GM12878 (cell line): ENCODE data around the gene EBI3. TPM values are rescaled to one million over a fixed set of nuclear protein-coding genes. Genes with fewer than 3 reads are reported as not detected.
A peak's percentile ranks its signal among the peaks of the same experiment; 100 is the strongest.

ENCODE experiments used
- ATAC-seq: fragments of 200-7000 bp; cut with Tn5 transposase; 3 replicates; pipeline ENCODE4 v1.9.1; 2020; ENCODE audit warnings: mild to moderate bottlenecking, moderate library complexity
- BruUV-seq: library from RNA; stranded (reverse); fragments of 400-500 nt; replicated peaks from 2 replicates; lab custom pipeline; 2021; lab: Mats Ljungman, UMichigan
- CTCF ChIA-PET: fragments of 300-600 bp; sonication (Branson Sonifier 250); formaldehyde crosslinking; extraction: SDS; loops from one replicate; lab custom pipeline; 2021; ENCODE audit warnings: inconsistent platforms; lab: Yijun Ruan, JAX
- POLR2A ChIA-PET: fragments of 350-600 bp; formaldehyde crosslinking; extraction: SDS; loops from one replicate; lab custom pipeline; 2021; ENCODE audit warnings: inconsistent platforms; lab: Charles Lee
- RAD21 ChIA-PET: fragments of 300-600 bp; sonication (Branson Sonifier 250); formaldehyde crosslinking; loops from one replicate; lab custom pipeline; 2023; ENCODE audit warnings: antibody characterized with exemption; ENCODE audit not compliant: unreplicated experiment; lab: Charles Lee
- SMC1A ChIA-PET: fragments of 300-600 bp; sonication (Branson Sonifier 250); formaldehyde crosslinking; loops from one replicate; lab custom pipeline; 2023; ENCODE audit not compliant: unreplicated experiment, uncharacterized antibody; lab: Charles Lee
- DNase-seq: peaks from one replicate; pipeline ENCODE4 v3.0.0-alpha.2; 2011; ENCODE audit warnings: low read depth, low spot score
- FAIRE-seq: peaks from 3 replicates; lab custom pipeline; 2011; peaks lifted over from hg19 to GRCh38; lab: Jason Lieb, UNC
- H2AFZ ChIP-seq: 2 replicates; pipeline ENCODE4 v1.6.0; 2011; ENCODE audit warnings: low read depth, low read length, control low read depth; ENCODE audit not compliant: control insufficient read depth
- H3K27ac ChIP-seq: 2 replicates; pipeline ENCODE4 v1.5.1; 2011; ENCODE audit warnings: control low read depth; ENCODE audit not compliant: control insufficient read depth, insufficient read depth
- H3K27me3 ChIP-seq, 2 experiments: replicated peaks in 1 of 2; 2 replicates each; pipeline versions ENCODE4 v1.6.0 to v1.6.1; 2011; ENCODE audit warnings: low read length in 1 of 2; ENCODE audit not compliant: control insufficient read depth in 2 of 2, insufficient read depth in 2 of 2
- H3K36me3 ChIP-seq, 2 experiments: 2 replicates each; pipeline ENCODE4 v1.5.1; 2011; ENCODE audit warnings: low read length in 1 of 2; ENCODE audit not compliant: control insufficient read depth in 2 of 2, insufficient read depth in 2 of 2
- H3K4me1 ChIP-seq: 2 replicates; pipeline ENCODE4 v1.6.1; 2011; ENCODE audit warnings: mild to moderate bottlenecking, low read length, moderate library complexity, mixed read lengths; ENCODE audit not compliant: control insufficient read depth, insufficient read depth
- H3K4me2 ChIP-seq: 2 replicates; pipeline ENCODE4 v1.6.0; 2011; ENCODE audit warnings: control low read depth; ENCODE audit not compliant: control insufficient read depth, insufficient read depth
- H3K4me3 ChIP-seq: fragments of 200-600 bp; sonication (generic); 2 replicates; pipeline ENCODE4 v1.5.1; 2016
- H3K79me2 ChIP-seq: 2 replicates; pipeline ENCODE4 v1.6.0; 2011; ENCODE audit warnings: low read length; ENCODE audit not compliant: control insufficient read depth, insufficient read depth
- H3K9ac ChIP-seq: 2 replicates; pipeline ENCODE4 v1.8.0; 2011; ENCODE audit warnings: low read length, control low read depth, mixed read lengths; ENCODE audit not compliant: control insufficient read depth, insufficient read depth
- H3K9me3 ChIP-seq: replicated peaks from 3 replicates; pipeline ENCODE4 v1.5.1; 2011; ENCODE audit warnings: mild to moderate bottlenecking, low read length; ENCODE audit not compliant: control insufficient read depth, insufficient read depth
- H4K20me1 ChIP-seq: 2 replicates; pipeline ENCODE4 v1.6.0; 2011; ENCODE audit not compliant: control insufficient read depth, insufficient read depth
- MXI1 ChIP-seq: fragments of 150-350 bp; IDR thresholded peaks from 2 replicates; pipeline ENCODE4 v1.6.1; 2011; ENCODE audit warnings: low read depth, mild to moderate bottlenecking, inconsistent platforms, low read length, improper control_type of control experiment
- NBN ChIP-seq: fragments of 450-650 bp; IDR thresholded peaks from 2 replicates; pipeline ENCODE4 v1.6.1; 2016
- PAX8 ChIP-seq: fragments of 450-650 bp; IDR thresholded peaks from 2 replicates; pipeline ENCODE4 v1.6.1; 2017; ENCODE audit warnings: mild to moderate bottlenecking, moderate library complexity
- ZNF24 ChIP-seq: fragments of 450-650 bp; IDR thresholded peaks from 2 replicates; pipeline ENCODE4 v1.6.1; 2017; ENCODE audit warnings: antibody characterized with exemption, mild to moderate bottlenecking
- whole genome bisulfite sequencing: methylation state at CpG from one replicate; pipeline ENCODE4 v1.1.6; 2016; ENCODE audit warnings: low lambda C conversion rate; ENCODE audit not compliant: insufficient replicate concordance, insufficient coverage; ENCODE audit errors: missing lambda C conversion rate; 5-methylcytosine and 5-hydroxymethylcytosine counted together
- in situ Hi-C: fragments of 300-500 bp; cut with MboI; formaldehyde crosslinking; loops from 9 replicates; pipeline ENCODE4 v1.14.3; 2018; ENCODE audit warnings: mixed read lengths
- intact Hi-C: fragments of 100-400 bp; cut with micrococcal nuclease; formaldehyde crosslinking; loops from one replicate; pipeline ENCODE4 v1.14.2; 2022; ENCODE audit not compliant: unreplicated experiment
- polyA plus RNA-seq, 11 experiments: library from polyadenylated mRNA; depleted of rRNA in 4 of 11; unstranded in 6 of 11; stranded (reverse) in 5 of 11; fragments of >200 nt; fragmentation: Nextera tagmentation in 4 of 11; fragmentation: Illumina TruSeq in 1 of 11; extraction: Ambion mirVana in 4 of 11; extraction: Trizol in 1 of 11; gene quantifications; 1 replicate in 1 of 11; 2 replicates in 10 of 11; pipeline versions ENCODE4 v1.2.1 to v1.2.3, GENCODE V29; 2011 to 2016; ENCODE audit warnings: inconsistent platforms in 2 of 11, missing spikeins in 2 of 11, low read depth in 1 of 11
- total RNA-seq, 4 experiments: library from RNA; depleted of rRNA in 3 of 4; stranded (reverse); fragments of >200 nt in 3 of 4; fragmentation: Illumina TruSeq in 1 of 4; extraction: Trizol in 1 of 4; gene quantifications; 2 replicates each; pipeline versions ENCODE4 v1.2.1 to v1.2.3, GENCODE V29; 2013 to 2021
- TF ChIP-seq, protein P1 (sequence below): fragments of 450-650 bp; IDR thresholded peaks from 2 replicates; pipeline ENCODE4 v1.6.1; 2016; ENCODE audit warnings: mild to moderate bottlenecking

EBI3 gene
- total and polyA plus RNA-seq, 10 of the 15 experiments (the other 5 are each of a cell fraction or from before 2014, with no cell fraction given), result 22.0 to 288 (median 186) TPM

DNA sequence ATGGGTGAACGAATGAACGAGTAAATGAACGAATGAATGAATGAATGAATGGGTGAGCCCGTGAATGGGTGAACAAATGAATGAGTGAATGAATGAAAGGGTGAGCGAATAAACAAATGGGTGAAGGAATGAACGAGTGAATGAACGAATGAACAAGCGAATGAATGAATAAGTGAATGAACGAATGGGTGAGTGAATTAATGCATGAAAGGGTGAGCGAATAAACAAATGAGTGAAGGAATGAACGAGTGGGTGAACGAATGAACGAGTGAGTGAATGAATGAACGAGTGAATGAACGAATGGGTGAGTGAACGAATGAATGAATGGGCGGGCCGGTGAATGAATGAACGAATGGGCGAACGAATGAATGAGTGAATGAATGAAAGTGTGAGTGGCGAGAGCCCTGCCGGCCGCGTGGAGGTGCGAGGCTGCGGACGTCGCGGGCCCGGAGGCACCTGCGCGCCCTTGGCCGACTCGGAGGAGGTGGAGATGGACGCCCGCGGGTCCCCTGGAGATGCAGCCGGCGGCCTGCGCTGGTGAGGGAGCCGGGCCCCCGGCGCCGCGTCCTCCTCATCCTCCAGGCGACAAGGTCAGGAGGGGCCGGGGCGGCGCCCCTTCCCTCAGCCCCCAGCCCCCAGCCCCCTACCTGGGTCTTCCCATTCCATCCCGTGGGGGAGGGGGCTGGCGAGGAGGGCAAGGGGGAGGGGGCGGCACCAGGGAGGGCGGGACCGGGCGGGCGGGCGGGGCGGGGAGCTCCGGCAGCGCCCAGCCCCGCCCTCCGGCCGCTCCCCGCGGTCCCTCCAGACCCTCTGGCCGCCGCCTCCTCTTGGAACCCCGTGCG is 31.5 kb upstream of the EBI3 start:
- FAIRE-seq (no peak), ATAC-seq (peak; percentile 27; the same call in 1 of the 3 replicates), DNase-seq (no peak)
- TF ChIP-seq, protein P1, sequence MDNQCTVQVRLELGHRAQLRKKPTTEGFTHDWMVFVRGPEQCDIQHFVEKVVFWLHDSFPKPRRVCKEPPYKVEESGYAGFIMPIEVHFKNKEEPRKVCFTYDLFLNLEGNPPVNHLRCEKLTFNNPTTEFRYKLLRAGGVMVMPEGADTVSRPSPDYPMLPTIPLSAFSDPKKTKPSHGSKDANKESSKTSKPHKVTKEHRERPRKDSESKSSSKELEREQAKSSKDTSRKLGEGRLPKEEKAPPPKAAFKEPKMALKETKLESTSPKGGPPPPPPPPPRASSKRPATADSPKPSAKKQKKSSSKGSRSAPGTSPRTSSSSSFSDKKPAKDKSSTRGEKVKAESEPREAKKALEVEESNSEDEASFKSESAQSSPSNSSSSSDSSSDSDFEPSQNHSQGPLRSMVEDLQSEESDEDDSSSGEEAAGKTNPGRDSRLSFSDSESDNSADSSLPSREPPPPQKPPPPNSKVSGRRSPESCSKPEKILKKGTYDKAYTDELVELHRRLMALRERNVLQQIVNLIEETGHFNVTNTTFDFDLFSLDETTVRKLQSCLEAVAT, result no peak
- TF ChIP-seq ZNF24 (peak; percentile 98), NBN (0 out of 2 replicates have a peak, but pooled peaks have one; percentile 40), PAX8 (no peak), MXI1 (no peak)
- in situ Hi-C loops (no loop called here), intact Hi-C loops (no loop called here)
- Histone ChIP-seq H3K27ac (no peak overlapping the region), H3K9ac (no peak overlapping the region), H3K27me3 (no peaks in the 10 kb centered on the region; a peak in 1 of 4 replicates), H3K36me3 (no peaks in the 10 kb centered on the region), H3K4me1 (no peaks in the 10 kb centered on the region), H2AFZ (no peak overlapping the region), H3K9me3 (no peaks in the 10 kb centered on the region; the same call in 2 of the 3 replicates), H3K4me3 (no peak overlapping the region), H4K20me1 (no peaks in the 10 kb centered on the region), H3K79me2 (no peaks in the 10 kb centered on the region), H3K4me2 (no peak overlapping the region)
- ChIA-PET POLR2A (no interaction called here), RAD21 (no interaction called here), SMC1A (no interaction called here), CTCF (no interaction called here)
- 46% methylated on average over 47 of the region's 70 CpGs for WGBS
- BruUV-seq, result TSS peak; percentile 60
